H1 (cell line): Measurements from ENCODE around the gene SCAND1. TPM values are rescaled to one million over a fixed set of nuclear protein-coding genes. Genes with fewer than 3 reads are reported as not detected.
A peak's percentile ranks its signal among the peaks of the same experiment; 100 is the strongest.

Source experiments
- CTCF ChIA-PET: fragments of 300-600 bp; sonication (Branson Sonifier 250); formaldehyde crosslinking; loops from one replicate; lab custom pipeline; 2021; ENCODE audit not compliant: partially characterized antibody; lab: Charles Lee
- POLR2A ChIA-PET: fragments of 300-600 bp; sonication (Branson Sonifier 250); formaldehyde crosslinking; loops from one replicate; lab custom pipeline; 2021; ENCODE audit warnings: inconsistent platforms; ENCODE audit not compliant: partially characterized antibody; lab: Charles Lee
- DNase-seq, 2 experiments: peaks; one replicate each; pipeline versions ENCODE4 v3.0.0 to v3.0.0-alpha.2; 2010 to 2022; ENCODE audit warnings: low spot score in 2 of 2, low read depth in 1 of 2, mixed read lengths in 1 of 2
- FAIRE-seq: peaks from 2 replicates; lab custom pipeline; 2011; peaks lifted over from hg19 to GRCh38; lab: Jason Lieb, UNC
- H2AFZ ChIP-seq: 2 replicates; pipeline ENCODE4 v1.8.1; 2012; ENCODE audit warnings: low read length, inconsistent platforms
- H2AK5ac ChIP-seq: 2 replicates; pipeline ENCODE4 v1.6.1; 2013; ENCODE audit warnings: low read depth, low read length
- H2BK120ac ChIP-seq: replicated peaks from 2 replicates; pipeline ENCODE3; 2013; ENCODE audit warnings: low read depth, low read length, inconsistent platforms
- H2BK12ac ChIP-seq: 2 replicates; pipeline ENCODE4 v1.6.1; 2013; ENCODE audit warnings: low read depth, low read length
- H2BK15ac ChIP-seq: 2 replicates; pipeline ENCODE4 v1.6.1; 2013; ENCODE audit warnings: low read length
- H2BK20ac ChIP-seq: 2 replicates; pipeline ENCODE4 v1.6.1; 2013; ENCODE audit warnings: low read length
- H2BK5ac ChIP-seq: 2 replicates; pipeline ENCODE4 v1.6.1; 2013; ENCODE audit warnings: low read depth, low read length
- H3K14ac ChIP-seq: 2 replicates; pipeline ENCODE4 v1.6.1; 2013; ENCODE audit warnings: inconsistent platforms; ENCODE audit not compliant: insufficient read length
- H3K18ac ChIP-seq: 2 replicates; pipeline ENCODE4 v1.6.1; 2013; ENCODE audit warnings: low read length; ENCODE audit errors: extremely low read depth
- H3K23ac ChIP-seq: 2 replicates; pipeline ENCODE4 v1.6.1; 2013; ENCODE audit warnings: inconsistent platforms; ENCODE audit not compliant: insufficient read length
- H3K23me2 ChIP-seq: 2 replicates; pipeline ENCODE4 v1.6.1; 2013; ENCODE audit warnings: low read depth, low read length
- H3K27ac ChIP-seq: 2 replicates; pipeline ENCODE4 v1.6.1; 2011; ENCODE audit warnings: low read depth, low read length, inconsistent platforms
- H3K27me3 ChIP-seq, 4 experiments: replicated peaks in 1 of 4; 1 replicate in 1 of 4; 2 replicates in 3 of 4; pipeline versions ENCODE4 v1.6.1 to v1.8.1; 2011 to 2013; ENCODE audit warnings: low read length in 3 of 4, mild to moderate bottlenecking in 3 of 4, inconsistent platforms in 2 of 4, mixed read lengths in 2 of 4, moderate library complexity in 1 of 4; ENCODE audit not compliant: control insufficient read depth in 3 of 4, insufficient read depth in 3 of 4; ENCODE audit errors: extremely low read depth in 1 of 4
- H3K36me3 ChIP-seq, 4 experiments: 2 replicates each; pipeline versions ENCODE4 v1.6.1 to v1.8.1; 2011 to 2013; ENCODE audit warnings: mild to moderate bottlenecking in 4 of 4, low read length in 3 of 4, moderate library complexity in 2 of 4, control low read depth in 1 of 4, inconsistent platforms in 1 of 4; ENCODE audit not compliant: insufficient read depth in 4 of 4, control insufficient read depth in 2 of 4
- H3K4ac ChIP-seq: replicated peaks from 2 replicates; pipeline ENCODE3; 2013; ENCODE audit warnings: low read length, low read depth, mixed read lengths, inconsistent platforms; ENCODE audit not compliant: insufficient read length
- H3K4me1 ChIP-seq, 4 experiments: replicated peaks in 1 of 4; 1 replicate in 1 of 4; 2 replicates in 3 of 4; pipeline versions ENCODE4 v1.6.1 to v1.8.1; 2011 to 2013; ENCODE audit warnings: low read length in 3 of 4, inconsistent platforms in 2 of 4, mixed read lengths in 1 of 4; ENCODE audit not compliant: insufficient read depth in 4 of 4, control insufficient read depth in 3 of 4
- H3K4me2 ChIP-seq, 2 experiments: 2 replicates each; pipeline versions ENCODE4 v1.6.1 to v1.8.1; 2011 to 2013; ENCODE audit warnings: low read depth in 2 of 2, low read length in 2 of 2, control low read depth in 1 of 2, inconsistent platforms in 1 of 2, mild to moderate bottlenecking in 1 of 2; ENCODE audit not compliant: insufficient read depth in 1 of 2
- H3K4me3 ChIP-seq, 4 experiments: fragments of 200-600, 300-600 bp in 1 of 4; sonication (generic), shearing (Covaris generic), sonication (Bioruptor Twin) in 1 of 4; 2 replicates each; pipeline versions ENCODE4 v1.5.1 to v1.8.1; 2011 to 2016; ENCODE audit warnings: low read length in 4 of 4, low read depth in 3 of 4, control low read depth in 2 of 4, inconsistent platforms in 2 of 4, mild to moderate bottlenecking in 2 of 4, mixed read lengths in 1 of 4, moderate library complexity in 1 of 4; ENCODE audit not compliant: insufficient read depth in 2 of 4; ENCODE audit errors: extremely low read depth in 1 of 4
- H3K56ac ChIP-seq: replicated peaks from 2 replicates; pipeline ENCODE3; 2013; ENCODE audit warnings: low read depth, mild to moderate bottlenecking, mixed read lengths, low read length, inconsistent platforms; ENCODE audit not compliant: insufficient read length
- H3K79me1 ChIP-seq: 2 replicates; pipeline ENCODE4 v1.6.1; 2013; ENCODE audit warnings: low read depth, low read length, control low read depth
- H3K79me2 ChIP-seq, 2 experiments: 2 replicates each; pipeline versions ENCODE4 v1.6.1 to v1.8.1; 2012 to 2013; ENCODE audit warnings: low read length in 2 of 2, mild to moderate bottlenecking in 2 of 2, inconsistent platforms in 1 of 2; ENCODE audit not compliant: insufficient read depth in 2 of 2, control insufficient read depth in 1 of 2
- H3K9ac ChIP-seq, 4 experiments: replicated peaks in 1 of 4; 1 replicate in 1 of 4; 2 replicates in 3 of 4; pipeline versions ENCODE4 v1.6.1 to v1.8.1; 2011 to 2013; ENCODE audit warnings: low read depth in 3 of 4, low read length in 3 of 4, control low read depth in 2 of 4, mild to moderate bottlenecking in 2 of 4, moderate library complexity in 2 of 4, inconsistent platforms in 1 of 4; ENCODE audit errors: extremely low read depth in 1 of 4
- H3K9me3 ChIP-seq, 2 experiments: 2 replicates each; pipeline versions ENCODE4 v1.6.1 to v1.8.1; 2012 to 2013; ENCODE audit warnings: mild to moderate bottlenecking in 2 of 2, moderate library complexity in 2 of 2, control low read depth in 1 of 2, inconsistent platforms in 1 of 2, low read depth in 1 of 2, low read length in 1 of 2, mixed read lengths in 1 of 2; ENCODE audit not compliant: insufficient read depth in 2 of 2
- H4K20me1 ChIP-seq, 2 experiments: replicated peaks in 1 of 2; 2 replicates each; pipeline versions ENCODE3 to v1.8.1; 2011 to 2013; ENCODE audit warnings: inconsistent platforms in 2 of 2, low read length in 2 of 2, mild to moderate bottlenecking in 1 of 2; ENCODE audit not compliant: insufficient read depth in 2 of 2, control insufficient read depth in 1 of 2
- H4K5ac ChIP-seq: 2 replicates; pipeline ENCODE4 v1.6.1; 2013; ENCODE audit warnings: low read length, low read depth, mixed read lengths, inconsistent platforms; ENCODE audit not compliant: insufficient read length
- H4K8ac ChIP-seq: 2 replicates; pipeline ENCODE4 v1.8.0; 2013; ENCODE audit warnings: mild to moderate bottlenecking, moderate library complexity, low read length, inconsistent platforms; ENCODE audit not compliant: insufficient read depth; ENCODE audit errors: extremely low read depth
- H4K91ac ChIP-seq: replicated peaks from 2 replicates; pipeline ENCODE3; 2013; ENCODE audit warnings: low read length, mixed read lengths, inconsistent platforms; ENCODE audit not compliant: insufficient read length
- CBX8 ChIP-seq: fragments of 300-800, 300-1000 bp; sonication (generic); IDR thresholded peaks from 2 replicates; pipeline ENCODE4 v1.7.1; 2016; ENCODE audit warnings: low read depth, low read length, borderline replicate concordance
- CHD1 ChIP-seq: IDR thresholded peaks from 2 replicates; pipeline ENCODE4 v1.6.1; 2012; ENCODE audit warnings: low read depth, low read length, improper control_type of control experiment
- KDM4A ChIP-seq: IDR thresholded peaks from one replicate; pipeline ENCODE4 v1.7.1; 2012; ENCODE audit warnings: low read depth, mild to moderate bottlenecking, moderate library complexity, low read length, inconsistent platforms; ENCODE audit not compliant: severe bottlenecking
- KDM5A ChIP-seq: fragments of 200-600 bp; IDR thresholded peaks from 2 replicates; pipeline ENCODE4 v1.7.1; 2012; ENCODE audit warnings: mild to moderate bottlenecking, low read length, inconsistent platforms, mixed read lengths
- MAFK ChIP-seq: IDR thresholded peaks from 2 replicates; pipeline ENCODE4 v1.6.1; 2012; ENCODE audit warnings: low read depth, mild to moderate bottlenecking, improper control_type of control experiment, low read length
- SAP30 ChIP-seq: fragments of 300-600 bp; sonication (generic); IDR thresholded peaks from 2 replicates; pipeline ENCODE4 v1.7.1; 2012; ENCODE audit warnings: low read length, moderate library complexity, mild to moderate bottlenecking, inconsistent platforms; ENCODE audit not compliant: insufficient read depth, insufficient replicate concordance
- SP2 ChIP-seq: IDR thresholded peaks from 2 replicates; pipeline ENCODE4 v1.6.1; 2012; ENCODE audit warnings: mild to moderate bottlenecking, low read length, inconsistent platforms
- YY1 ChIP-seq: IDR thresholded peaks from 2 replicates; pipeline ENCODE4 v1.6.1; 2011; ENCODE audit warnings: low read depth, mild to moderate bottlenecking, low read length
- WGBS, 2 experiments: shearing (Covaris generic) in 1 of 2; methylation state at CpG; one replicate each; pipeline versions ENCODE4 v1.1.6 to v1.1.7; 2013 to 2015; ENCODE audit warnings: low lambda C conversion rate in 2 of 2, mixed read lengths in 2 of 2, inconsistent platforms in 1 of 2, low coverage in 1 of 2, missing lambda C conversion rate in 1 of 2; ENCODE audit not compliant: insufficient replicate concordance in 2 of 2, insufficient coverage in 1 of 2, insufficient read length in 1 of 2; ENCODE audit errors: extremely low coverage in 1 of 2, missing lambda C conversion rate in 1 of 2; 5-methylcytosine and 5-hydroxymethylcytosine counted together
- long read RNA-seq, 2 experiments: library from RNA in 1 of 2; library from capped mRNA in 1 of 2; stranded (forward); transcript quantifications; one replicate each; pipeline ENCODE4 v2.0.0, GENCODE V29; 2021; ENCODE audit warnings: inconsistent platforms in 1 of 2
- polyA minus RNA-seq, 3 experiments: library from RNA; depleted of rRNA, polyadenylated mRNA; stranded (reverse); fragments of >200 nt; gene quantifications; 1 replicate in 2 of 3; 2 replicates in 1 of 3; pipeline ENCODE4 v1.2.3, GENCODE V29; 2011
- polyA plus RNA-seq, 7 experiments: library from polyadenylated mRNA; depleted of rRNA in 3 of 7; stranded (reverse) in 5 of 7; unstranded in 2 of 7; fragments of >200 nt in 5 of 7; fragments of 200-250 nt in 2 of 7; gene quantifications; 1 replicate in 5 of 7; 2 replicates in 1 of 7; 4 replicates in 1 of 7; pipeline versions ENCODE4 v1.2.1 to v1.2.3, GENCODE V29; 2011 to 2013; ENCODE audit warnings: missing spikeins in 2 of 7, mixed read lengths in 2 of 7
- total RNA-seq: library from RNA; stranded (reverse); fragmentation: NEBNext Ultra II Directional; extraction: Animal tissue kit (Norgen Biotek cat#: 25700); gene quantifications from 2 replicates; pipeline ENCODE4 v1.2.1, GENCODE V29; 2021

The SCAND1 gene
- total RNA-seq (73.1 and 86.0 TPM in 2 replicates), polyA plus RNA-seq (2011; rRNA removed) (83.7 and 165 TPM in 2 replicates), polyA minus RNA-seq (2011; rRNA and poly(A)+ RNA removed) (5.7 and 6.8 TPM in 2 replicates)
- 71.6 TPM for polyA plus RNA-seq (2011; cell fraction: cytosol; rRNA removed)
- polyA plus RNA-seq (2011; cell fraction: nucleus; rRNA removed): 99.8 TPM
- 15.3 to 57.1 TPM (median 42.1 TPM) in 4 replicates for polyA plus RNA-seq (2012, experiment 1 of 2)
- polyA plus RNA-seq (2012, experiment 2 of 2): 81.4 TPM
- 70.0 TPM for polyA plus RNA-seq (2013, experiment 1 of 2)
- polyA plus RNA-seq (2013, experiment 2 of 2): 68.5 TPM
- polyA minus RNA-seq (2011; cell fraction: cytosol; rRNA and poly(A)+ RNA removed): 31.8 TPM
- 28.2 TPM for polyA minus RNA-seq (2011; cell fraction: nucleus; rRNA and poly(A)+ RNA removed)
- long read RNA-seq, experiment 1, transcript SCAND1-201 (2 exons, 902 nt): major isoform, 30 of 101 reads
- long read RNA-seq, experiment 1, partial matches to known transcripts: 1 of 101 reads
- long read RNA-seq, experiment 1, other reads (novel, unspliced or antisense): 70 of 101 reads
- long read RNA-seq, experiment 2: 0 reads

- no peaks in the 10 kb centered on the region for H3K36me3 ChIP-seq
- peaks cover 0 to 3% (median 0%) of the 10 kb centered on the region in 4 experiments; a peak in 2 of 7 replicates for H3K4me1 ChIP-seq
- peak; percentile 95 for DNase-seq
- peak within 1 kb of the TSS; percentile 95 for H3K18ac ChIP-seq
- H2BK20ac ChIP-seq: no peak within 1 kb of the TSS; the same call in 1 of the 2 replicates
- peak within 1 kb of the TSS; percentile 75 to 95 (median 88) for H3K4me3 ChIP-seq
- H4K91ac ChIP-seq: peak within 1 kb of the TSS; percentile 87
- H2BK5ac ChIP-seq: peak within 1 kb of the TSS; percentile 92
- H2AK5ac ChIP-seq: no peak within 1 kb of the TSS
- H3K79me1 ChIP-seq: 0 out of 2 replicates have a peak, but pooled peaks cover 4% of the 10 kb centered on the region
- no peaks in the 10 kb centered on the region for H3K27me3 ChIP-seq
- no peak within 1 kb of the TSS for H3K14ac ChIP-seq
- peak within 1 kb of the TSS; percentile 98 for H3K56ac ChIP-seq
- H2AFZ ChIP-seq: peak within 1 kb of the TSS; percentile 92
- POLR2A ChIA-PET: interaction anchor here (0.5 to 3.9 kb wide), 37 partner anchors 10 to 1969 kb away, joined by 3 to 30 read pairs (median 5); partner anchors contain the start of genes CNBD2, CPNE1, ERGIC3 and NFS1
- H4K20me1 ChIP-seq: peaks cover 3 to 5% of the 10 kb centered on the region in 2 experiments
- 1% methylated on average over 72 of the region's 76 CpGs; no CpG with 5 or more reads in 1 of the 2 experiments for WGBS, 2 experiments
- H3K79me2 ChIP-seq: peaks cover 5 to 18% of the 10 kb centered on the region in 2 experiments; a peak in 2 of 4 replicates
- FAIRE-seq: no peak
- H4K5ac ChIP-seq: peak within 1 kb of the TSS; percentile 81
- peak within 1 kb of the TSS; percentile 84; the same call in 1 of the 2 replicates for H2BK12ac ChIP-seq
- H3K4ac ChIP-seq: peak within 1 kb of the TSS; percentile 88
- no peak within 1 kb of the TSS for H3K23ac ChIP-seq
- peak within 1 kb of the TSS; percentile 97; the same call in 1 of the 2 replicates for H2BK15ac ChIP-seq
- CTCF ChIA-PET: interaction anchor here (0.6 to 3.4 kb wide), 42 partner anchors 9 to 439 kb away, joined by 3 to 26 read pairs (median 4); partner anchors contain the start of genes CNBD2 and RBM39
- H3K4me2 ChIP-seq: peak within 1 kb of the TSS; percentile 95 to 97
- no peaks in the 10 kb centered on the region for H3K9me3 ChIP-seq
- peak within 1 kb of the TSS; percentile 80 to 100 (median 98) for H3K9ac ChIP-seq
- H3K23me2 ChIP-seq: peaks cover 8% of the 10 kb centered on the region
- peak within 1 kb of the TSS; percentile 10 for H2BK120ac ChIP-seq
- peak within 1 kb of the TSS; percentile 99 for H4K8ac ChIP-seq
- peak within 1 kb of the TSS; percentile 97 for H3K27ac ChIP-seq
- TF ChIP-seq KDM5A (no peak; the same call in 1 of the 2 replicates), SAP30 (no peak), CHD1 (no peak), MAFK (no peak), YY1 (peak; percentile 87), KDM4A (peak; percentile 83), SP2 (no peak), CBX8 (no peak)
Measured at GRCh38 chr20:35954200-35954906, at the start of gene SCAND1. Gene SCAND1, minus strand, starts transcription at chr20:35954502. Its CDS starts 218 bp downstream, at chr20:35954284.
